HG03457 (cell line): ENCODE results near the gene CAPZB.

Experiments used
- ATAC-seq: cut with Tn5 transposase; IDR thresholded peaks from one replicate; pipeline ENCODE4 v1.9.1; 2021; ENCODE audit warnings: moderate number of reproducible peaks; ENCODE audit not compliant: unreplicated experiment

The CAPZB gene

GRCh38 chr1:19410393-19410792 lies 74.9 kb downstream of the CAPZB start:
- no peak for ATAC-seq

- ATAC-seq, result no peak
Measured at GRCh38 chr1:19409477-19410341, 75.6 kb downstream of the CAPZB start.

- ATAC-seq, result no peak
Measured at GRCh38 chr1:19407494-19408096, 77.7 kb downstream of the CAPZB start.

- ATAC-seq, result no peak
Measured at GRCh38 chr1:19406680-19407079, 78.7 kb downstream of the CAPZB start.

- ATAC-seq, result no peak
Measured at GRCh38 chr1:19405761-19406487, 79.4 kb downstream of the CAPZB start.

- no peak for ATAC-seq
Measured at GRCh38 chr1:19405195-19405760, 80.1 kb downstream of the CAPZB start.

- ATAC-seq, result no peak
Measured at GRCh38 chr1:19404748-19405147, 80.6 kb downstream of the CAPZB start.

- no peak for ATAC-seq
Measured at GRCh38 chr1:19403256-19403655, 82.1 kb downstream of the CAPZB start.

GRCh38 chr1:19402031-19402813 lies 83.1 kb downstream of the CAPZB start:
- ATAC-seq, result no peak

- no peak for ATAC-seq
Measured at GRCh38 chr1:19401535-19401889, 83.8 kb downstream of the CAPZB start.

- ATAC-seq, result no peak
Measured at GRCh38 chr1:19400875-19401534, 84.3 kb downstream of the CAPZB start.

GRCh38 chr1:19400192-19400611 lies 85.1 kb downstream of the CAPZB start:
- no peak for ATAC-seq

GRCh38 chr1:19398309-19398760 lies 87.0 kb downstream of the CAPZB start:
- ATAC-seq, result no peak

GRCh38 chr1:19397217-19397945 lies 88.0 kb downstream of the CAPZB start:
- no peak for ATAC-seq

GRCh38 chr1:19396280-19396679 lies 89.1 kb downstream of the CAPZB start:
- no peak for ATAC-seq

GRCh38 chr1:19395678-19396192 lies 89.6 kb downstream of the CAPZB start:
- no peak for ATAC-seq

GRCh38 chr1:19393046-19393445 lies 92.3 kb downstream of the CAPZB start:
- no peak for ATAC-seq

GRCh38 chr1:19392221-19392620 lies 93.1 kb downstream of the CAPZB start:
- ATAC-seq, result no peak

- no peak for ATAC-seq
Measured at GRCh38 chr1:19391596-19391981, 93.8 kb downstream of the CAPZB start.
